Neural cell (in vitro differentiated cells): Measurements from ENCODE around the gene CPNE4. TPM values are rescaled to one million over a fixed set of nuclear protein-coding genes. Genes with fewer than 3 reads are reported as not detected.

Experiments
- H2AFZ ChIP-seq: fragments of 200-600, 300-800 bp; sonication (generic), shearing (Covaris generic); 2 replicates; pipeline ENCODE4 v1.6.0; 2014; ENCODE audit warnings: low read depth, mild to moderate bottlenecking, antibody characterized with exemption, low read length, moderate library complexity
- H3F3A ChIP-seq: fragments of 200-600 bp; shearing (Covaris generic); 2 replicates; pipeline ENCODE4 v1.6.1; 2016; ENCODE audit warnings: mild to moderate bottlenecking, moderate library complexity, mixed read lengths, antibody characterized with exemption, low read length; ENCODE audit not compliant: insufficient read depth, poor library complexity, severe bottlenecking
- H3K27ac ChIP-seq: fragments of 200-600, 300-800 bp; sonication (generic), shearing (Covaris generic); 2 replicates; pipeline ENCODE4 v1.5.1; 2014; ENCODE audit warnings: mild to moderate bottlenecking, low read length, moderate library complexity
- H3K27me3 ChIP-seq: fragments of 300-800, 200-600 bp; sonication (generic), shearing (Covaris generic); 2 replicates; pipeline ENCODE4 v1.6.0; 2014; ENCODE audit warnings: mild to moderate bottlenecking, low read depth, low read length, moderate library complexity; ENCODE audit not compliant: insufficient read depth
- H3K36me3 ChIP-seq: fragments of 300-800, 200-600 bp; sonication (generic), shearing (Covaris generic); 2 replicates; pipeline ENCODE4 v1.5.1; 2014; ENCODE audit warnings: mild to moderate bottlenecking, antibody characterized with exemption, low read length, moderate library complexity; ENCODE audit not compliant: insufficient read depth
- H3K4me2 ChIP-seq: fragments of 300-800, 200-600 bp; sonication (generic), shearing (Covaris generic); 2 replicates; pipeline ENCODE4 v1.6.0; 2014; ENCODE audit warnings: mild to moderate bottlenecking, low read length
- H3K4me3 ChIP-seq: fragments of 300-800, 200-600 bp; sonication (generic), shearing (Covaris generic); 2 replicates; pipeline ENCODE4 v1.5.1; 2014; ENCODE audit warnings: mild to moderate bottlenecking, low read length, moderate library complexity
- H3K79me2 ChIP-seq: fragments of 200-600 bp; shearing (Covaris generic); replicated peaks from 2 replicates; pipeline ENCODE4 v1.6.0; 2014; ENCODE audit warnings: mild to moderate bottlenecking, low read length, moderate library complexity; ENCODE audit not compliant: insufficient read depth
- H3K9ac ChIP-seq: fragments of 300-800, 200-600 bp; sonication (generic), shearing (Covaris generic); 2 replicates; pipeline ENCODE4 v1.6.1; 2016; ENCODE audit warnings: mild to moderate bottlenecking, low read length, mixed read lengths
- H3K9me2 ChIP-seq: fragments of 200-600 bp; shearing (Covaris generic); 2 replicates; pipeline ENCODE4 v1.6.1; 2016; ENCODE audit warnings: mild to moderate bottlenecking, low read length, mixed read lengths; ENCODE audit not compliant: insufficient read depth
- H3K9me3 ChIP-seq: fragments of 200-600, 300-800 bp; sonication (generic), shearing (Covaris generic); 2 replicates; pipeline ENCODE4 v1.6.1; 2016; ENCODE audit warnings: mild to moderate bottlenecking, mixed run types, low read length, moderate library complexity, mixed read lengths
- H4K20me1 ChIP-seq: fragments of 200-600 bp; shearing (Covaris generic); 2 replicates; pipeline ENCODE4 v1.6.1; 2016; ENCODE audit warnings: mild to moderate bottlenecking, mixed run types; ENCODE audit not compliant: insufficient read depth
- CTCF ChIP-seq: fragments of 450-650 bp; IDR thresholded peaks from 2 replicates; pipeline ENCODE4 v1.5.1; 2014; ENCODE audit warnings: antibody characterized with exemption, mild to moderate bottlenecking, moderate library complexity; ENCODE audit not compliant: poor library complexity, severe bottlenecking
- EP300 ChIP-seq: fragments of 450-650 bp; conservative IDR thresholded peaks from 2 replicates; pipeline ENCODE4 v1.6.1; 2014; ENCODE audit warnings: antibody characterized with exemption, mild to moderate bottlenecking, moderate library complexity; ENCODE audit not compliant: poor library complexity, severe bottlenecking
- EZH2 ChIP-seq: fragments of 200-600, 300-800 bp; shearing (Covaris generic), sonication (generic); IDR thresholded peaks from 2 replicates; pipeline ENCODE4 v1.6.1; 2014; ENCODE audit warnings: antibody characterized with exemption, low read length, borderline replicate concordance, mild to moderate bottlenecking; ENCODE audit not compliant: insufficient read depth, poor library complexity, severe bottlenecking
- MXI1 ChIP-seq: fragments of 450-650 bp; conservative IDR thresholded peaks from 2 replicates; pipeline ENCODE4 v1.6.1; 2014; ENCODE audit warnings: antibody characterized with exemption, mild to moderate bottlenecking; ENCODE audit not compliant: poor library complexity, severe bottlenecking
- POLR2AphosphoS5 ChIP-seq: IDR thresholded peaks from 2 replicates; pipeline ENCODE4 v1.6.1; 2012
- RAD21 ChIP-seq: fragments of 450-650 bp; conservative IDR thresholded peaks from 2 replicates; pipeline ENCODE4 v1.6.1; 2014; ENCODE audit warnings: antibody characterized with exemption, mild to moderate bottlenecking, moderate library complexity
- REST ChIP-seq: IDR thresholded peaks from 2 replicates; pipeline ENCODE4 v1.6.1; 2012; ENCODE audit warnings: borderline replicate concordance
- SMC3 ChIP-seq: fragments of 450-650 bp; conservative IDR thresholded peaks from 2 replicates; pipeline ENCODE4 v1.6.1; 2014; ENCODE audit warnings: antibody characterized with exemption, mild to moderate bottlenecking, moderate library complexity; ENCODE audit not compliant: poor library complexity
- TAF1 ChIP-seq: IDR thresholded peaks from 2 replicates; pipeline ENCODE4 v1.6.1; 2012; ENCODE audit warnings: low read depth
- polyA plus RNA-seq: library from polyadenylated mRNA; depleted of rRNA; stranded (reverse); fragments of >200 nt; gene quantifications from 2 replicates; pipeline ENCODE4 v1.2.3, GENCODE V29; 2014

CPNE4 gene
- polyA plus RNA-seq, 1 donor from 2014 or later, result 0.59 TPM

GRCh38 chr3:131701153-131701770 lies 333.6 kb downstream of the CPNE4 start:
- Histone ChIP-seq H3K4me3 (no peak overlapping the region), H3K9me2 (no peaks in the 10 kb centered on the region), H2AFZ (no peak overlapping the region), H3K79me2 (no peaks in the 10 kb centered on the region), H3K27ac (no peak overlapping the region), H3K9ac (no peak overlapping the region), H3K27me3 (no peaks in the 10 kb centered on the region), H3K4me2 (no peak overlapping the region), H3K9me3 (no peaks in the 10 kb centered on the region), H3K36me3 (no peaks in the 10 kb centered on the region), H4K20me1 (no peaks in the 10 kb centered on the region), H3F3A (no peaks in the 10 kb centered on the region)
- no peak for TF ChIP-seq CTCF
- no peak for TF ChIP-seq SMC3
- no peak for TF ChIP-seq MXI1
- no peak for TF ChIP-seq EZH2
- no peak for TF ChIP-seq REST
- no peak for TF ChIP-seq EP300
- no peak for TF ChIP-seq POLR2AphosphoS5
- TF ChIP-seq RAD21, result no peak
- TF ChIP-seq TAF1, result no peak

GRCh38 chr3:131699001-131699400 lies 335.8 kb downstream of the CPNE4 start:
- H3K36me3 ChIP-seq, result no peaks in the 10 kb centered on the region
- no peak overlapping the region for H3K27ac ChIP-seq
- no peaks in the 10 kb centered on the region for H3F3A ChIP-seq
- TF ChIP-seq REST (no peak), CTCF (no peak), MXI1 (no peak)
- H3K9ac ChIP-seq, result no peak overlapping the region
- H2AFZ ChIP-seq, result no peak overlapping the region
- H3K79me2 ChIP-seq, result no peaks in the 10 kb centered on the region
- no peaks in the 10 kb centered on the region for H4K20me1 ChIP-seq
- no peaks in the 10 kb centered on the region for H3K27me3 ChIP-seq
- no peak overlapping the region for H3K4me2 ChIP-seq
- no peak overlapping the region for H3K4me3 ChIP-seq
- no peaks in the 10 kb centered on the region for H3K9me3 ChIP-seq
- no peaks in the 10 kb centered on the region for H3K9me2 ChIP-seq
